ENCODE results near the gene SBF2.
"Not testable (repeated sequence)": the region's sequence is repeated elsewhere in the genome, so short reads cannot be mapped to it uniquely, and the experiment has no call there.

The SBF2 gene

DNA sequence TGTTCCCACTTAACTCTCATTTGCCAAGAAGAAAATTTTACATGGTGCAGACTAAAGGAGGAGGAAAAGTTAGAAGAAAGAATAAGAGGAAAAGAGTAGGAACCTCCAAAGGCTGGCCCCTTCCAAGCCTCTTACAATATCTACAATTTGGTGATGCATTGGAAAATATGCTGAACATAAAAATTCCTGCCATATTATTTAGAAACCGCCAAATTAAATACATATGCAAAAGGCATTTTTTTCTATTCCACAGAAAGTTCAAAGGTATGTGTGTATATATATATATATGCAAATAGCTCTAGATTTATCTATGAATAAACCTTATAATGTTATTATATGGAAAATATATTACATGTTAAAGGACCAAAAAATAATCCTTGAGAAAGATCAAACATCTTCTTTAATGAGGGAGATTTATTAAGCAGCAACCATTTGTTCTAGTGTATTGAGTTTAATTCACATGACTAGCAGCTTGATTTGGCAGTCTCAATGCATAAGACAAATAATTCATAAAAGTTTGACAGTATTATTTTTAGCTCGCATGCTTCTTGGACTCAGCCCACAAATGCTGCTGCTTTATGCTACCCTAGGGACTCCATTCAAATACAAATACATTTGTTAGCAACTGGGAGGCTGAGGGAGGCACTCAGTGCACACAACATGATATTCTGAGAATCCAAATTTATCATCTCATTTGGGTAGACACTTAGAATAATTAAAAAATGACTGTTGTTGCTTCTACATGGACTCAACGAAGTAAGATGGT is 184.9 kb downstream of the SBF2 start:
- DNase-seq, result no peak
- in situ Hi-C loops (cut with HindIII; ENCODE audit: low pct_ligation_motif_present, low pct_unique_long_range_greater_than_20kb, low sequenced_read_pairs), result no loop called here

DNA sequence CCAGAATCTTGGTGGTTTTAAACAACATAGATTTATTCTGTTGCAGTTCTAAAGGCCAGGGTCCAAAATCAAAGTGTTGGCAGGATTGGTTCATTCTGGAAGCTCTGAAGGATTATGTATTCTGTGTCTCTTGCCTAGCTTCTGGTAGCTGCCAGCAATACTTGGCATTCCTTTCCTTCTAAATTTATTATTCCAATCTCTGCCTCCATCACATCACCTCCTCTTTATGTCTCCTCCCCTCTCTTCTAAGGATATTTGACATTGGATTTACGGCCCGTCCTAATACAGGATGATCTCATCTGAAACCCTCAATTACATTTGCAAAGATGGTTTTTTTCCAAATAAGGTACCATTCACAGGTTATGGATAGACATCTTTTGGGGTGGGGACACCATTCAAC is 186.5 kb downstream of the SBF2 start:
- in situ Hi-C loops (cut with HindIII; ENCODE audit: low pct_ligation_motif_present, low pct_unique_long_range_greater_than_20kb, low sequenced_read_pairs), result no loop called here

DNA sequence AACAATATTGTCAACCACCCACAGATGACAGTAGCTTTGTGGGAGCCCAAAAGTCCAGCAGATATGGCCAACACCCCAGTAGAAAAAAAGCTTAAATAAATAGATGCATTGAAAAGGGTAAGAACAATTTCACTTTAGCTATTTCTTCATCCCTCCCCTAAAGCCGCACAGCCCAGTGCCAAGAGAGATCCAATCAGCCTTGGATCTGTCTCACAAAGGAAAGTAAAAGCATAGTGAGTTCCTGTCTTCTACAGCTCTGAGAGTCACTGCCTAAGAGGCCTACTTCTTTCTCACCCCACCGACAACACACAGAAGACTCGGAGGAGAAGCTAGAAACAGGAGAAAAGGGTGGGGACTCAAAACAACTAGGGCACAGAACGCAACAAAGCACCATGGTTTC is 196.4 kb downstream of the SBF2 start:
- in situ Hi-C loops (cut with HindIII; ENCODE audit: low pct_ligation_motif_present, low pct_unique_long_range_greater_than_20kb, low sequenced_read_pairs), result no loop called here
- no peak for DNase-seq

More for the DNA sequence above, 186.5 kb downstream of the SBF2 start:
- DNase-seq, result no peak

DNA sequence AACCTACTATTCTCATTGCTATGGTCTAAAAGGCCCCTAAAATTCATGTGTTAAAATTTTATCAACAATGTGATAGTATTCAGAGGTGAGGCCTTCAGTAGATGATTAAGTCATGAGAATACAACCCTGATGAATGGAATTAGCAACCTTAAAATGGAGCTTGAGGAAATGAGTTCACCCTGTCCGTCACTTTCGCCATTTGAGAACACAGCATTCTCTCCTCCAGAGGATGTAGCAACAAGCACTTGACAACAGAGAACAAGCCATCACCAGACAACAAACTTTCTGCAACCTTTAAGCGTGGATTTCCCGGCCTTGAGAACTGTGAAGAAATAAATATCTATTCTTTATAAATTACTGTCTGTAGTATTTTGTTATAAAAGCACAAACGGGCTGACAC is 197.0 kb downstream of the SBF2 start:
- in situ Hi-C loops (cut with HindIII; ENCODE audit: low pct_ligation_motif_present, low pct_unique_long_range_greater_than_20kb, low sequenced_read_pairs), result no loop called here
- DNase-seq, result no peak

DNA sequence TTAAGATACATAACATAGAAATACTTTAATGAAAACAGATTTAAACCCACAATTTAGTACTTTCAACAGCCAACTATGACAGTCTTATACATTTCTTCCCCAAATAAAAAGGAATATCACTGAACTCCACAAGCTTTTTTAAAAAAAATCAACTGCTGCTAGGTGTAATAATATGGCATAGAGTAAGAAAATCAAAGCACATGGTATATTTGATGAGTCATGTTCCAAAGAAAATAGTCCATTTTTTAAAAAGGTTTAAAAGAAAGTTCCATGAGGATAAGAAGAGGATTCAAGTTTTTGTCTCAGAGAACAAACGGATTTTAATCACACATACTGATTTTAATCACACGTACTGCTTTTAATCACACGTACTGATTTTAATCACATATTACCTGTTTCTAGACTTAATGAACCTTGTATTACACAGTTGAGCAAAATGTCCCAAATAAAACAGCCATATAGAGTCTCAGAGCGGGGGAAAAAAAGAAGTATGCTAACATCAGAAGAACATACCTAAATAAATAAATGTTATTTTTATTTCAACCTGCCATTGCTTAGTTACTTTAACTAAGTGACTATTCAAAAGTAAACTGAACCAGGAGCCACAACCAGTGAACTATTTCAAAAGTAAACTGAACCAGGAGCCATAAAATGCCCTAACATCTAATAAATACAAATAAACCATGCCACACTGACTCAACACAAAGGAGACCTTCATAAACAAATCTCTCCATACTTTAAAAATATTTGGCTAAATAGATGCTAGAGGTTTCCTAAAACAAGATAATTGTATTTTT is 198.4 kb downstream of the SBF2 start:
- no peak for DNase-seq
- in situ Hi-C loops (cut with HindIII; ENCODE audit: low pct_ligation_motif_present, low pct_unique_long_range_greater_than_20kb, low sequenced_read_pairs), result no loop called here

DNA sequence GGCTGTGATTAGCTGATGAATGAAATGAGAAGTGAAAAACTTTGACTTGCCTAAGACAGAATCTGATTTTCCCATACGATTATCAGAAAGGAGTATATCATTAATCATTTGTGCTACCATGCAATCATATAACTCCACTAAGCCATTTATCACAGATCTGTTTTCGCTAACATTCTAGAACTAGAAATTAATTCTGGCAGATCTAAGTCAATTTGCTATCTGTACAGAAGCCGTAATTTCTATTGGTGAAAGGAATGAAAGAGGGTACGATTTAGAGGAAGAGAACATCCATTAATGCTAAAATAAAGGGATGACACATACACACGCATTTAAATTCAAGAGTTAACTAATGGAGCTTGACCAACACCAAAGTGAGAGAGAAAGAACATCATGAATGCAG is 201.6 kb downstream of the SBF2 start:
- in situ Hi-C loops (cut with HindIII; ENCODE audit: low pct_ligation_motif_present, low pct_unique_long_range_greater_than_20kb, low sequenced_read_pairs), result no loop called here
- no peak for DNase-seq

DNA sequence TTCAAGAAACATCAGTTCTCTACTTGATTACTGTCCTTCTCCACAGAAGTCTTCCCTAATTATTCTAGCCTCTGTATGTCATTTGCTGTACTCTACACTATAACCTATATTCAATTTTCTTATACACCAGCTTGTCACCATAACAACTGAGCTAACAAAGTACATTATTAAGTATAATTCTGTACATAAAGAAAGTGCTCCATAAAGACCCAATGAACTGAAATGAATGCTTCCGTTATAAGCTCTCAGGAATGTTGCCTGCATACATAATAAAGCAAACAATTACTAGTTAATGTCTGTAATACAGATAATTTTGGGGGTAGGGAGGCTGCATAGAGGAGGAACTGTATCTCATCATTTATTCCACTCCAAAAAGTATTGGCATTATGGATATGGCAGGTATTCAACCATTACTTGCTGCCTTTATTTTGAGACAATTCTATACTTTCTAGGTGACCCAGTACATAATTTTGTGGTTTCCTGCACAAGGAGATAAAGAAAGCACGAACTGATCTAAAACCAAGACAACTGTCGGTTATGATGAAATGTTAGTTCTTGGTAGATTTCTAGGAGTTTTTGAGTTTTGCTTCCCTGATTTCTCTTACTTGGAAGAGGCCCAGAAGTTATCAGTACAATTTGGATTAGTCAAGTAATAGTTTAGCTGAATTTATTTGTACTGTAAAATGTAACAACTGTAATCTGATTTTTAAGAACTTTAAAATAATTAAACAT is 202.5 kb downstream of the SBF2 start:
- no peak for DNase-seq
- in situ Hi-C loops (cut with HindIII; ENCODE audit: low pct_ligation_motif_present, low pct_unique_long_range_greater_than_20kb, low sequenced_read_pairs), result no loop called here

DNA sequence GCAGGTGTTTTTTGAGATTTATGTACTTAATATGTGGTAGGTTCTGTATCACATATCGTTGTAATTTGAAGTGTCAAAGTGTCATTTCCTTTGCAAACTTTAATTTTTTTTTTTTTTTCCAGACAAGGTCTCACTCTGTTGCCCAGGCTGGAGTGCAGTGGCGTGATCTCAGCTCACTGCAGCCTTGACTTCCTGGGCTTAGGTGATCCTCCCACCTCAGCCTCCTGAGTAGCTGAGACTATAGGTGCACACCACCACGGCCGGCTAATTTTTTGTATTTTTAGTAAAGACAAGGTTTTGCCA is 206.1 kb downstream of the SBF2 start:
- in situ Hi-C loops (cut with HindIII; ENCODE audit: low pct_ligation_motif_present, low pct_unique_long_range_greater_than_20kb, low sequenced_read_pairs); DNase-seq: not testable (repeated sequence)

DNA sequence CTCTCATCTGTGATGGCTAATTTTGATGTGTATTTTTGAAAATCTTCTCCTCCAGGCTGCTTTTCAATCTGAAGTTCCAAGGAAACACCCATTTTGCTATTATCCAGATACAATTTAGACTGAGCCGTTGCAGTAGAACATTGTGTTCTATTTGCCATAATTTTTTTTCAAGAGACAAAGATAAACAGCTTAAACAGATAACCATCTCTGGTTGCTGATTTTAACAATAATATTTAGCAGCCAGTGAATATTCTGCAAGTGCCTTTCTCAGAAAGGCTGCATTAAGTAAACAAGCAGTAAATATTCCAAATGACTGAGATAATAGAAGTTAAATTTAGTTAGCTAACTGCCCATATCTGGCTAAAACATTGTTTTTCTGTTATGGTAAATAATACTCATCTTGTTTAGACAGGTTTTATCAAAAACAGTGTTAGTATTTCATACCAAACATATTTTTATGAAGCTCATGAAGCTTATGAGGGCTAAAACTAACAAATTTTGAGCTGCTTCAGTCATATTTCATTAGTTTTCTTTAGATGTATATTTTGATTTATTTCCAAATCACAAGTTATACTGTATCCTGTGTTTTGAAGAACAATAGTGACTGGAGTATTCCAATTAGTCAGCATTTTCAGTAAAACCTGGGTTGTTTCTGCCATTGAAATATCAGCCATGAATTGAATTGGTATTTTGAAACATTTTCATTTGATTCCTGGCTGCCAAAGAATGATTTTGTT is 206.7 kb downstream of the SBF2 start:
- in situ Hi-C loops (cut with HindIII; ENCODE audit: low pct_ligation_motif_present, low pct_unique_long_range_greater_than_20kb, low sequenced_read_pairs), result no loop called here
- no peak for DNase-seq

DNA sequence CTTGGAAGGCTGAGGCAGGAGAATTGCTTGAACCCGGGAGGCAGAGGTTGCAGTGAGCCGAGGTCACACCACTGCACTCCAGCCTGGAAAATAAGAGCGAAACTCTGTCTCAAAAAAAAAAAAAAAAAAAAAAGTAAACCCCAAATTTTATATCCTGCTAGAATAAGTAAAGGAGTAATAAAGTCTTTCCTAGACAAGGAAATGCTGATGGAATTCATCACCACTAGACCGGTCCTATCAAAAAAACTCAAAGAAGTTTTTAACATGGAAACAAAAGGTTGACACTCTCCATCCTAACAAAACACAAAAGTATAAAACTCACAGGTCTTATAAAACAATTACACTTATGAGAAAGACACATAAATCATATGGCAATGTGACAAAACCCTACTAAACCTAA is 213.9 kb downstream of the SBF2 start:
- DNase-seq, result no peak
- in situ Hi-C loops (cut with HindIII; ENCODE audit: low pct_ligation_motif_present, low pct_unique_long_range_greater_than_20kb, low sequenced_read_pairs), result no loop called here

DNA sequence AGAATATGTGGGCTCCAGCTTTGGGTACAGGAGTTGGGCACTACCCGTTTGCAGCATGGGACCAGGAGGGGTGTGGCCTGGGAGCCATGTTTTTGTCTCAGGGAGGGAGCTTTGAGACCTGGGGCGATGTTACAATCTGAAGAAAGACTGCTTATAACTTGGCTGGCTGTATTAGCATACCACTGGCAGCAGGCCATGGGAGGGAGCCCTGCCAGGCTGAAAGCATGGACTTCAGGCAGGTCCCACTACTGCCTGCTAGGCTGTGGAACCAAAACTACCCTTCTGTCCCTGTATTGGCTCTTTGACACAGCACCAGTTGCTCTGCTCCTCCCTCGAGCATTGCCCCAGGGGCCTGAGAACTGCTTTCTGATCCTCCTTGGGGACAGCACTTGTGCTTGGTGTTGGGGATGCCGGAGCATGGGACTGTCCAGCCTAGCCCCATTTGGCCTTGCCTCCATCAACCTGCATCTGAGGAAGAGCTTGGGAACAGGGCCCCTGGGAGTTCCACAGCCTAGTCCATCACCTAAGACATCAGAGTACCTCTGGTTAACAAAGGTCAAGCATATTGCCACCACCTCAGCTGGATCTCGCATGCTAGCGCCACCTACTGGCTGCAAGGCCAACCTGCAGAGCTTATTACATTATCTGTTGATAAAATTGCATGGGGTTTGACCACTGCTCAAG is 217.4 kb downstream of the SBF2 start:
- DNase-seq, result peak; percentile 27
- in situ Hi-C loops (cut with HindIII; ENCODE audit: low pct_ligation_motif_present, low pct_unique_long_range_greater_than_20kb, low sequenced_read_pairs), result no loop called here

DNA sequence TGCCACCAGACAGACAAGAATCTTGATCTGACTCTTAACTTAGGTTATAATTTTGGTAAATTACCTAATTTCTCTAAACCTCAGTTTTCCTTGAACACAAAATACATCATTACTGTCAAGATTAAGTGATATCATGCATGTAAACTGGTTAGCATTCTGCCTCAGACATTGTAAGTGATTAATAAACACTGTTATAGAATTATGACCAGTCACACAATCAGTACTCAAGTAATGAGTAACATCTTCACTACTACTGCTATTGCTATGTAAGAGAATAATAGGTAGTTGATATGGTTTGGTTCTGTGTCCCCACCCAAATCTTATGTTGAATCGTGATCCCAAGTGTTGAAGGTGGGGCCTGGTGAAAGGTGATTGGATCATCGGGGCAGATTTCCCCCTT is 218.9 kb downstream of the SBF2 start:
- in situ Hi-C loops (cut with HindIII; ENCODE audit: low pct_ligation_motif_present, low pct_unique_long_range_greater_than_20kb, low sequenced_read_pairs), result no loop called here
- no peak for DNase-seq

DNA sequence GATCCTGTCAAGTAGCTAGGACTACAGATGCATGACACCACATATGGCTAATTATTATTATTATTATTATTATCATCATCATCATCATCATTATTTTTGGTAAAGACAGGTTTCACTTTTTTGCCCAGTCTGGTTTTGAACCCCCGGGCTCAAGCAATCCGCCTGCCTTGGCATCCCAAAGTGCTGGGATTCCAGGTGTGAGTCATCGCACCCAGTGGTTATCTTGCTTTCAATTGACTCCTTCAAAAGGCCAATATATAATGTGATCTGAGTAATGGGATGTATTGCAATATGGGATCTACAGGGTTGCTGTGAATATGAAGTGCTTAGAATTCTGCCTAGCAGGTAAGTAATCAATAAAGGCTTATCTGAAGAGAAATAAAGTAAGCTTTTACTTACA is 221.2 kb downstream of the SBF2 start:
- no peak for DNase-seq
- in situ Hi-C loops (cut with HindIII; ENCODE audit: low pct_ligation_motif_present, low pct_unique_long_range_greater_than_20kb, low sequenced_read_pairs), result no loop called here

DNA sequence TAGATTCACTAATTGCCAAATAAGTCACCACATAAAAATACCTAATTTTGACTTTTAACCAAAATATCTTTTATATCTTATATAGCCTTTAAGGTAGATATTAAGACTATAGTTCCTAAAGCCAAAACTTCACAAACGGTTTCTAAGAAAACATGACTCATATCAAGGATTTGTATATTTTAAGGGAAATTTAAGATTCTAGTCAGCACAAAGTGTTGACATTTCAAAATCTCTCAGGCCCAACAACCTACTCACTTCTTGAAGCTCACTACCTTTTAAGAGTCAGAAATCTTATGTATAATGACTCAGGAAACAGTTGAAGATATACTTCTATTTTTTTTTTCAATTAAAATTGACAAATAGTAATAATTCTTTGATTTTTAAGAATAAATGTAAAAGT is 221.9 kb downstream of the SBF2 start:
- in situ Hi-C loops (cut with HindIII; ENCODE audit: low pct_ligation_motif_present, low pct_unique_long_range_greater_than_20kb, low sequenced_read_pairs), result no loop called here
- no peak for DNase-seq

DNA sequence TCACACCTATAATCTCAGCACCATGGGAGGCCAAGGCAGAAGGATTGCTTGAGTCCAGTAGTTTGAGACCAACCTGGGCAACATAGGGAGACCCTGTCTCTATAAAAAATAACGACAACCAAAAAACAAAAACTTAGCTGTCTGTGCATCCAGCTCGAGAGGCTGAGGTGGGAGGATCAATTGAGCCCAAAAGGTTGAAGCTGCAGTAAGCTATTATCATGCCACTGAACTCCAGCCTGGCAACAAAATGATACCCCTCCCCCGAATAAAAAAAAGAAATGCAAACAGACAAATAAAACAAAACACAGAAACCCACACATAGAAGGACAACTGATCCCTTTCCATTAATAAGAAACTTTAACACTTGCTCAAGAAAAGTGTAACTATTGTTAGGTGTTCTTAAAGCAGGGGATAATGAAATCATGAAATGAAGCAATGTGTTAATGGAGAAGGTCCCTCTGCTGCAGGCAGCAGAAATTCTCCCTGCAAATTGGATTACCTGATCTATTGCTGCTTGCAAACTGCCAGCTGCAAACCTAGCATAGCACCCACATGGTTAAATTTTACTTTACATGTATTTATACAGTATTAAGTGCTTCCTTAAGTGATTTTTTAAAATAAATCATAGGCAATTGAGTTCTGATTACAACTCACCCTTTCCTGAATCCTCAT is 226.3 kb downstream of the SBF2 start:
- DNase-seq, result no peak
- in situ Hi-C loops (cut with HindIII; ENCODE audit: low pct_ligation_motif_present, low pct_unique_long_range_greater_than_20kb, low sequenced_read_pairs), result no loop called here

DNA sequence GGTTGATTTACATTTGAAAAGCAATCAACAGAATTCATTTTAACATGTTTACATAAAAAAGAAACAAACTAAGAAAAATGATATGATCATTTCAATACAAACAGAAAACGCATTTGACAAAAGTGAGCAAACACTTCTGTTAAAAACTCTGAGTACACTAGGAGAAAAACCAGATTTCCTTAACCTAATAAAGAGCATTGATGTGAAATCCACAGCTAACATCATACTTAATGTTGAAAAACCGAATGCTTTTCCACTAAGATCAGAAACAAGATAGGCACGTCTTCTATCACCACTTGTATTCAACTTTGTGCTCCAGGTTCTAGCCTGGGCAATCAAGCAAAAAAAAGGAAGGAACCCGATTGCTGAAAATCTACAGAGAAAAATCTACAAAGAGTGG is 227.6 kb downstream of the SBF2 start:
- in situ Hi-C loops (cut with HindIII; ENCODE audit: low pct_ligation_motif_present, low pct_unique_long_range_greater_than_20kb, low sequenced_read_pairs), result no loop called here
- no peak for DNase-seq

DNA sequence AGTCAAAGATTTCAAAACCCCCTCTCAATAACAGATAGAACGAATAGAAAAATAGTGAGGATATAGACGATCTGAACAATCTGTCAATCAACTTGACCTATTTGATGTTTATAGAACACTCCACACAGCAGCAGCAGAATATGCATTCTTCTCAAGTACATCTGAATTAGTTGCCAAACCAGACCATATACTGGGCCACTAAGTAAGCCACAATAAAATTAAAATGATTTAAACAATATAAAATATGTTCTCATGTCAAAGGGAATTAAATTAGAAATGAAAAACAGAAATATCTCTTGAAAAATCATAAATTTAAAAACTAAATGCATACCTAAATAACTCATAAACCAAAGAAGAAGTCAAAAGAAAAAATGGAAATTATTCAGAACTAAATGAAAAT is 229.2 kb downstream of the SBF2 start:
- DNase-seq, result no peak
- in situ Hi-C loops (cut with HindIII; ENCODE audit: low pct_ligation_motif_present, low pct_unique_long_range_greater_than_20kb, low sequenced_read_pairs), result no loop called here

DNA sequence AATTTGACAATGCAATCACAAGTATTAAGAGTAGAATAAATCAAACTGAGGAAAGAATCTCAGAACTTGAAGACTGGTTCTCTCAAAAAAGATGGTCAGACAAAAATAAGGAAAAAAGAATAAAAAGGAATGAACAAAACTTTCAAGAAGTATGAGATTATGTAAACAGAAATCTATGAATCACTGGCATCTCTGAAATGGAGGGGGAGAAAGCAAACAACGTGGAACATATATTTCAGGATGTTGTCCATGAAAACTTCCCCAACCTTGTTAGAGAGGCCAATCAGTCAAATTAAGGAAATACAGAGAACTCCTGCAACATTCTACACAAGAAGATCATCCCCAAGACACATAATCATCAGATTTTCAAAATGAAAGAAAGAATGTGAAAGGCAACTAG is 235.7 kb downstream of the SBF2 start:
- no peak for DNase-seq
- in situ Hi-C loops (cut with HindIII; ENCODE audit: low pct_ligation_motif_present, low pct_unique_long_range_greater_than_20kb, low sequenced_read_pairs), result no loop called here
